OCI-LY1 (cell line): ENCODE results near the gene NLRP1.

ENCODE experiments used
- H2AFZ ChIP-seq: fragments of 200-600 bp; sonication (generic), shearing (Covaris generic); 2 replicates; pipeline ENCODE4 v1.6.0; 2014; ENCODE audit warnings: antibody characterized with exemption, mild to moderate bottlenecking, low read length
- H3F3A ChIP-seq: fragments of 200-600 bp; sonication (generic), shearing (Covaris generic); 2 replicates; pipeline ENCODE4 v1.6.0; 2014; ENCODE audit warnings: mild to moderate bottlenecking, antibody characterized with exemption, low read length, moderate library complexity; ENCODE audit not compliant: insufficient read depth
- H3K27ac ChIP-seq: fragments of 200-600 bp; sonication (generic); 2 replicates; pipeline ENCODE4 v1.5.1; 2014; ENCODE audit warnings: low read length, mixed run types, mild to moderate bottlenecking, low read depth; ENCODE audit not compliant: poor library complexity, severe bottlenecking
- H3K27me3 ChIP-seq: fragments of 200-600 bp; sonication (generic); 2 replicates; pipeline ENCODE4 v1.6.0; 2014; ENCODE audit warnings: antibody characterized with exemption, mild to moderate bottlenecking, low read length, moderate library complexity; ENCODE audit not compliant: insufficient read depth
- H3K36me3 ChIP-seq: fragments of 200-600 bp; sonication (generic); 2 replicates; pipeline ENCODE4 v1.6.1; 2014; ENCODE audit warnings: mild to moderate bottlenecking, antibody characterized with exemption, low read length, moderate library complexity, mixed read lengths; ENCODE audit not compliant: insufficient read depth
- H3K4me1 ChIP-seq: fragments of 200-600 bp; sonication (generic); 2 replicates; pipeline ENCODE4 v1.5.1; 2014; ENCODE audit warnings: mild to moderate bottlenecking, low read length, moderate library complexity; ENCODE audit not compliant: insufficient read depth, severe bottlenecking
- H3K4me2 ChIP-seq: fragments of 200-600 bp; sonication (generic), shearing (Covaris generic); 2 replicates; pipeline ENCODE4 v1.6.1; 2014; ENCODE audit warnings: low read length
- H3K4me3 ChIP-seq: fragments of 200-600 bp; sonication (generic); 2 replicates; pipeline ENCODE4 v1.5.1; 2014; ENCODE audit warnings: low read length, low read depth, mild to moderate bottlenecking, mixed read lengths; ENCODE audit not compliant: poor library complexity, severe bottlenecking
- H3K79me2 ChIP-seq: fragments of 200-600 bp; shearing (Covaris generic); 2 replicates; pipeline ENCODE4 v1.6.1; 2016; ENCODE audit warnings: mixed run types, low read length, mixed read lengths; ENCODE audit not compliant: insufficient read depth
- H3K9ac ChIP-seq: fragments of 200-600 bp; sonication (generic), shearing (Covaris generic); 2 replicates; pipeline ENCODE4 v1.6.1; 2014; ENCODE audit warnings: mild to moderate bottlenecking, low read length, mixed read lengths
- H3K9me2 ChIP-seq: fragments of 200-600 bp; sonication (generic), shearing (Covaris generic); 2 replicates; pipeline ENCODE4 v1.6.1; 2014; ENCODE audit warnings: low read depth, mild to moderate bottlenecking, low read length, mixed read lengths
- H3K9me3 ChIP-seq: fragments of 200-600 bp; shearing (Covaris generic); 2 replicates; pipeline ENCODE4 v1.6.1; 2014; ENCODE audit warnings: low read length, mixed read lengths
- H4K20me1 ChIP-seq: fragments of 200-600 bp; sonication (generic), shearing (Covaris generic); 2 replicates; pipeline ENCODE4 v1.6.0; 2016; ENCODE audit warnings: mild to moderate bottlenecking, low read length; ENCODE audit not compliant: insufficient read depth
- CTCF ChIP-seq: fragments of 200-600 bp; sonication (generic), shearing (Covaris generic); IDR thresholded peaks from 2 replicates; pipeline ENCODE4 v1.5.1; 2017; ENCODE audit warnings: mild to moderate bottlenecking, antibody characterized with exemption, low read length, moderate library complexity, mixed read lengths
- EZH2 ChIP-seq: fragments of 200-600 bp; sonication (generic), shearing (Covaris generic); IDR thresholded peaks from 2 replicates; pipeline ENCODE4 v1.8.0; 2017; ENCODE audit warnings: borderline replicate concordance, mixed run types, mild to moderate bottlenecking, antibody characterized with exemption, low read length, moderate library complexity, mixed read lengths

The NLRP1 gene

DNA sequence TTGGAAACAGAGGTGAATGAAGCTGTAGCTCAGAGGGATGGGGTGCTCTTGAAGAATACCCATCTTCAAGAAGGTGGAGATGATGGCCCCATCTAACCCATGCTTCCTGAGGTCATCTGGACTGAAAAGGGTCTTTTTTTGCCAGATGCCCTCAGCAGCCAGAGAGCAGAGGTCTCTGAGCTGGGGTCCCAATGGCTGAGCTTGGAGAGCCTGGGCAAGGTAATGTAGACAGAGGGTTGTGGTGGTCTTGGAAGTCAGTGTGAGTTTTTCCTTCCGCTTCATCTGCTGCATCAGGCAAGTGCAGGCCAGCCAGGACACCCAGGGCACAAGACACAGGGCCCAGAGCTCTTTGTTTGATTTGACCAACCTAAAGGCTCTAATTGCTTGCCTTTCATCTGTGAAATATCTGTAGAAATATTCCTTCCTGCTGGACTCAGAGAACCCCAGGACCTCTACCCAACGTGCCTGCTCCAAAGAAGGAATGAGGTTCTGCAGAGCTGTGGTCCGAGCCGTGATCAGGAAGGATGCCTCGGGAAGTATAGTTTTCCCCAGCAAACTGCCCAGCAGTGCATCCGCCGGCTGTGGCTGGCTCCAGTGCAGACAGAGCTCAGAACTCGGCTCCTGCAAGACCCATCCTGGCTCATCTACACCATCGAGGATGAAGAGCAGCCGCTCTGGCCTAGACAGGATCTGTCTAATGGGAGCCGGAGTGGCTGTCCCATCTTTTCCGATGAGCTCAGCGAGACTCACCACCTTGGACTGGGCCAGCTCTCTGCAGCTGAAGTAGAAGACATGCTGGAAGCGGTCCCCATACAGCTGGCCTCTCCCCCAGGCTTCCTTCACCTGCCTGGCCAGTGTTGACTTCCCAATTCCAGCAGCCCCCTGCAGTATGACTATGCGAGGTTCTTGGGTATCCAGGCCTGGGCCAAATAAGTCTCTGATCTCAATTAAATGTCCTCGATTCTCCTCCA lies 25.2 kb downstream of the NLRP1 start:
- Histone ChIP-seq H3K4me3 (no peak overlapping the region), H3F3A (no peaks in the 10 kb centered on the region), H3K9me2 (no peaks in the 10 kb centered on the region), H3K9me3 (no peaks in the 10 kb centered on the region), H3K4me2 (no peak overlapping the region), H3K27me3 (no peaks in the 10 kb centered on the region), H3K4me1 (no peaks in the 10 kb centered on the region), H3K27ac (no peak overlapping the region), H2AFZ (no peak overlapping the region), H3K79me2 (no peaks in the 10 kb centered on the region), H4K20me1 (no peaks in the 10 kb centered on the region), H3K9ac (no peak overlapping the region), H3K36me3 (peaks cover 23% of the 10 kb centered on the region; the same call in 1 of the 2 replicates)
- TF ChIP-seq CTCF (no peak), EZH2 (no peak)

- Histone ChIP-seq H3K27ac (no peak overlapping the region), H3K27me3 (no peaks in the 10 kb centered on the region), H4K20me1 (no peaks in the 10 kb centered on the region), H3K4me1 (no peaks in the 10 kb centered on the region), H3K9ac (no peak overlapping the region), H3K9me2 (no peaks in the 10 kb centered on the region), H3K4me2 (no peak overlapping the region), H2AFZ (no peak overlapping the region), H3K36me3 (peaks cover 29% of the 10 kb centered on the region; the same call in 1 of the 2 replicates), H3K79me2 (no peaks in the 10 kb centered on the region), H3F3A (no peaks in the 10 kb centered on the region), H3K9me3 (no peaks in the 10 kb centered on the region), H3K4me3 (no peak overlapping the region)
- TF ChIP-seq EZH2 (no peak), CTCF (no peak)
Measured at GRCh38 chr17:5557990-5558389, 26.3 kb downstream of the NLRP1 start.

DNA sequence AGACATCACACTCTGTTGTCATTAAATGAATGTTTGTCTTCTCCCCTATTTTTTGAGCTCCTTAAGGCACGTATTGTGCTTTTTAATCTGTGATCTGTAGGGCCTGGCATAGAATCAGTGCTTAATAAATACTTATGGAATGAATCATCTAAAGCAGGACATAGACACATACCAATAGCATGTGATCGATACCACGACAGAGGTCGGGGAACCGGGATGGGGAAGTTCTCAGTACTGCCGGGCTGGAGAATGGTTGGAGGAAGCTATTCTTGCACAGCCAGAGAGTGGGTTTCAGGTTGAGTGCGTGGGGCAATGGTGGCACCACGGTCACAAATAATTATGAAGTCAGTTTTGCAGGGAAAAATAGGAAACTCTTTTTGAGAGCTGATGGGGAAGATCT lies 26.8 kb downstream of the NLRP1 start:
- Histone ChIP-seq H3K27me3 (no peaks in the 10 kb centered on the region), H3K4me2 (no peak overlapping the region), H2AFZ (no peak overlapping the region), H4K20me1 (no peaks in the 10 kb centered on the region), H3K9ac (no peak overlapping the region), H3F3A (no peaks in the 10 kb centered on the region), H3K9me3 (no peaks in the 10 kb centered on the region), H3K27ac (no peak overlapping the region), H3K4me3 (no peak overlapping the region), H3K79me2 (no peaks in the 10 kb centered on the region), H3K36me3 (peaks cover 32% of the 10 kb centered on the region; the same call in 1 of the 2 replicates), H3K9me2 (no peaks in the 10 kb centered on the region), H3K4me1 (no peaks in the 10 kb centered on the region)
- no peak for TF ChIP-seq CTCF
- TF ChIP-seq EZH2, result no peak
